T47D (cell line): ENCODE data around the gene AMPH.
"Not testable (repeated sequence)": the region's sequence is repeated elsewhere in the genome, so short reads cannot be mapped to it uniquely, and the experiment has no call there.

Experiments used
- DNase-seq, 2 experiments: peaks; one replicate each; pipeline versions ENCODE4 v3.0.0 to v3.0.0-alpha.2; 2011 to 2012; ENCODE audit warnings: low read depth in 1 of 2, low spot score in 1 of 2
- JUND ChIP-seq: IDR thresholded peaks from 2 replicates; pipeline ENCODE4 v1.6.1; 2012; ENCODE audit warnings: low read depth
- in situ Hi-C: cut with HindIII; loops from 2 replicates; pipeline ENCODE4 v1.10.0; 2016; ENCODE audit warnings: low sequenced_read_pairs, low pct_unique_long_range_greater_than_20kb

AMPH gene

GRCh38 chr7:38428041-38428440 is 203.1 kb downstream of the AMPH start:
- in situ Hi-C loops = no loop called here
- no peak for DNase-seq
- TF ChIP-seq JUND = no peak

GRCh38 chr7:38427279-38427955 is 203.8 kb downstream of the AMPH start:
- in situ Hi-C loops = no loop called here
- no peak for DNase-seq
- no peak for TF ChIP-seq JUND

GRCh38 chr7:38425509-38425908 is 205.7 kb downstream of the AMPH start:
- no peak for TF ChIP-seq JUND
- in situ Hi-C loops = no loop called here
- DNase-seq = no peak

GRCh38 chr7:38424750-38425463 is 206.3 kb downstream of the AMPH start:
- in situ Hi-C loops = no loop called here
- DNase-seq = no peak
- TF ChIP-seq JUND = no peak

- in situ Hi-C loops = no loop called here
- DNase-seq = no peak
- TF ChIP-seq JUND = no peak
Observed at GRCh38 chr7:38413784-38414183, 217.4 kb downstream of the AMPH start.

- no peak for TF ChIP-seq JUND
- peak in 1 of 2 experiments; percentile 52 for DNase-seq
- in situ Hi-C loops = no loop called here
Observed at GRCh38 chr7:38411404-38411803, 219.8 kb downstream of the AMPH start.

GRCh38 chr7:38410056-38410455 is 221.1 kb downstream of the AMPH start:
- no peak for TF ChIP-seq JUND
- in situ Hi-C loops = no loop called here
- DNase-seq = no peak

GRCh38 chr7:38409531-38409930 is 221.6 kb downstream of the AMPH start:
- TF ChIP-seq JUND = no peak
- no peak for DNase-seq
- in situ Hi-C loops = no loop called here

- peak; percentile 56 to 69 for DNase-seq
- in situ Hi-C loops = no loop called here
- TF ChIP-seq JUND = no peak
Observed at GRCh38 chr7:38398725-38399321, 232.3 kb downstream of the AMPH start.

- no peak for DNase-seq
- in situ Hi-C loops = no loop called here
- no peak for TF ChIP-seq JUND
Observed at GRCh38 chr7:38396852-38397251, 234.3 kb downstream of the AMPH start.

GRCh38 chr7:38395921-38396552 is 235.1 kb downstream of the AMPH start:
- DNase-seq, in situ Hi-C loops: not testable (repeated sequence)

- TF ChIP-seq JUND = no peak
- no peak for DNase-seq
- in situ Hi-C loops = no loop called here
Observed at GRCh38 chr7:38394660-38395059, 236.5 kb downstream of the AMPH start.

- TF ChIP-seq JUND = no peak
- no peak for DNase-seq
- in situ Hi-C loops = no loop called here
Observed at GRCh38 chr7:38393874-38394273, 237.3 kb downstream of the AMPH start.
